NB4 (cell line): ENCODE data around the gene HRH2.

Experiments
- DNase-seq: peaks from one replicate; pipeline ENCODE4 v3.0.0; 2010; ENCODE audit warnings: low read depth
- H3K4me3 ChIP-seq: one replicate; pipeline ENCODE4 v1.5.1; 2011; ENCODE audit warnings: mild to moderate bottlenecking, low read depth, low read length, moderate library complexity
- CTCF ChIP-seq: IDR thresholded peaks from one replicate; pipeline ENCODE4 v1.5.1; 2012; ENCODE audit warnings: low read depth, low read length
- MAX ChIP-seq: IDR thresholded peaks from 2 replicates; pipeline ENCODE4 v1.6.1; 2011; ENCODE audit warnings: low read depth, low read length
- MYC ChIP-seq: IDR thresholded peaks from 2 replicates; pipeline ENCODE4 v1.6.1; 2011; ENCODE audit warnings: low read depth, low read length
- POLR2A ChIP-seq: IDR thresholded peaks from 2 replicates; pipeline ENCODE4 v1.6.1; 2011; ENCODE audit warnings: mild to moderate bottlenecking; ENCODE audit not compliant: insufficient read length; ENCODE audit errors: extremely low read depth

The HRH2 gene

GRCh38 chr5:175734016-175734415, 76.1 kb downstream of the HRH2 start:
- TF ChIP-seq POLR2A, result no peak
- TF ChIP-seq MAX, result no peak
- no peak for TF ChIP-seq MYC
- no peak for TF ChIP-seq CTCF
- no peak for DNase-seq
- H3K4me3 ChIP-seq, result no peak overlapping the region

- no peak for DNase-seq
- no peak overlapping the region for H3K4me3 ChIP-seq
- no peak for TF ChIP-seq MAX
- TF ChIP-seq MYC, result no peak
- TF ChIP-seq POLR2A, result no peak
- TF ChIP-seq CTCF, result no peak
Measured at GRCh38 chr5:175734501-175734900, 76.6 kb downstream of the HRH2 start.

- no peak for DNase-seq
- no peak for TF ChIP-seq POLR2A
- no peak for TF ChIP-seq CTCF
- no peak for TF ChIP-seq MYC
- TF ChIP-seq MAX, result no peak
- no peak overlapping the region for H3K4me3 ChIP-seq
Measured at GRCh38 chr5:175735701-175736100, 77.8 kb downstream of the HRH2 start.

- no peak overlapping the region for H3K4me3 ChIP-seq
- TF ChIP-seq POLR2A (no peak), CTCF (no peak), MAX (no peak), MYC (no peak)
- no peak for DNase-seq
Measured at GRCh38 chr5:175736652-175737051, 78.8 kb downstream of the HRH2 start.

GRCh38 chr5:175737481-175737880, 79.6 kb downstream of the HRH2 start:
- TF ChIP-seq MYC (no peak), MAX (no peak), CTCF (no peak), POLR2A (no peak)
- no peak overlapping the region for H3K4me3 ChIP-seq
- no peak for DNase-seq

- no peak overlapping the region for H3K4me3 ChIP-seq
- TF ChIP-seq POLR2A, result no peak
- DNase-seq, result no peak
Measured at GRCh38 chr5:175738126-175738525, 80.3 kb downstream of the HRH2 start.
